Tibial artery (tissue), 4 donors: ENCODE data around the gene PIK3R5.

Experiments
- DNase-seq, 2 donors: peaks; one replicate each; pipeline ENCODE4 v3.0.0-alpha.2; 2019
- H3K27ac ChIP-seq, 2 donors: fragments of 200-600 bp; sonication (generic) in 1 of 2; 1 replicate in 1 of 2; 2 replicates in 1 of 2; pipeline ENCODE4 v1.5.1; 2018 to 2019; ENCODE audit warnings: mild to moderate bottlenecking in 1 of 2
- H3K27me3 ChIP-seq, 2 donors: fragments of 200-600 bp; sonication (generic) in 1 of 2; one replicate each; pipeline versions ENCODE4 v1.5.1 to v1.6.0; 2016 to 2019
- H3K36me3 ChIP-seq, 3 donors: fragments of 200-600 bp; sonication (generic) in 2 of 3; one replicate each; pipeline ENCODE4 v1.5.1; 2016 to 2019; ENCODE audit warnings: mild to moderate bottlenecking in 2 of 3
- H3K4me1 ChIP-seq, 4 donors: fragments of 200-600 bp; sonication (generic) in 2 of 4; 1 replicate in 3 of 4; 2 replicates in 1 of 4; pipeline ENCODE4 v1.5.1; 2016 to 2019
- H3K4me3 ChIP-seq, 2 donors: fragments of 200-600 bp; sonication (generic) in 1 of 2; 1 replicate in 1 of 2; 2 replicates in 1 of 2; pipeline ENCODE4 v1.5.1; 2018 to 2019; ENCODE audit warnings: mild to moderate bottlenecking in 2 of 2
- H3K9me3 ChIP-seq, 3 donors: fragments of 200-600 bp; sonication (generic) in 1 of 3; one replicate each; pipeline ENCODE4 v1.5.1; 2016 to 2019
- CTCF ChIP-seq, 2 experiments: fragments of 200-600 bp in 1 of 2; fragments of 450-650 bp in 1 of 2; IDR thresholded peaks; one replicate each; pipeline ENCODE4 v1.5.1; 2017 to 2019; ENCODE audit warnings: antibody characterized with exemption in 2 of 2, mild to moderate bottlenecking in 1 of 2, moderate library complexity in 1 of 2
- intact Hi-C: fragments of 100-400 bp; cut with DNase I; formaldehyde crosslinking; loops from one replicate; pipeline ENCODE4 v1.15.0; 2023; ENCODE audit warnings: low total_unique reads

The PIK3R5 gene

GRCh38 chr17:8830141-8830540, 135.4 kb downstream of the PIK3R5 start:
- Histone ChIP-seq H3K27ac (no peak overlapping the region), H3K27me3 (peaks cover 0 to 46% of the 10 kb centered on the region in 2 donors), H3K9me3 (no peaks in the 10 kb centered on the region), H3K36me3 (no peaks in the 10 kb centered on the region), H3K4me3 (no peak overlapping the region), H3K4me1 (peaks cover 0 to 5% (median 0%) of the 10 kb centered on the region in 4 donors)
- intact Hi-C loops = no loop called here
- no peak for TF ChIP-seq CTCF (IDR thresholded peaks at IDR 0.05)
- no peak for DNase-seq

GRCh38 chr17:8829036-8829941, 136.2 kb downstream of the PIK3R5 start:
- Histone ChIP-seq H3K27ac (no peak overlapping the region), H3K4me1 (peaks cover 0 to 5% (median 0%) of the 10 kb centered on the region in 4 donors), H3K27me3 (peaks cover 0 to 39% of the 10 kb centered on the region in 2 donors), H3K4me3 (no peak overlapping the region), H3K9me3 (no peaks in the 10 kb centered on the region), H3K36me3 (no peaks in the 10 kb centered on the region)
- intact Hi-C loops = no loop called here
- no peak for TF ChIP-seq CTCF (IDR thresholded peaks at IDR 0.05)
- no peak for DNase-seq
